Measurements from ENCODE around the gene CST5.

DNA sequence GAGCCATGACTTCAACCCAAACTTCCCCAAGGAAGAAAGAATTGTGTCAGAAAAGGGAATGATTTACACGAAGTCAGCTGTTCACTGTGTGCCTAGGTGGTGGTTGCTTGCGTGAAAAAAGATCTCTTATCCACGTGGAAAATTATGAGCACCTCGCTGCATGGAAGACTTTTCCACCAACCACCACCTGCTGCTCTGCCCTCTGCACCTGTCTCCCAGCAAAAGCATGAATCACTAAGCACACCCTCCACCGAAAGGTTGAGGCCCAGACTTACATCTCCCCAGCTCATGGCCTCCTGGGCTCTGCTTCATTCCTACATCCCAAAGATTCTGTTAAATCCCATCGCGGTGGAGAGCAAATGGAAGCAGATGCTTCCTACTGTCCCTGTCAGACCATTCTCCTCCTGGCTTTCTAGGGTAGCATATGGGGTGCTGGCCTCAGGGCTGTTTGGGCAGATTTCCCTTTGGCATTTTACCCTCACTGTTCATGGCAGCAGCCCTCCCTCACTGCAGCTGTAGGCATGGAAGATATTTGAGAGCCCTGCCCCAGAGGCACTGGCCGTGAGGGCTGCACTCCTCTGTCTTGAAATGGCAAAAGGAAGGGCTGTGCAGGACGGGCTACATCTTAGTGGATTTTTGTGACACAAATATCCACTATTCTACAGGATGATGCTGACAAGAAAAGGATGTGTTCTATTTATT, 37.6 kb upstream of the CST5 start:
- TF ChIP-seq YY1 (IDR thresholded peaks at IDR 0.05; ENCODE audit: insufficient read depth, insufficient read length), result no peak
- TF ChIP-seq ZNF274 (IDR thresholded peaks at IDR 0.05; ENCODE audit: low read depth, low read length), result no peak
- no peak for TF ChIP-seq SUZ12 (IDR thresholded peaks at IDR 0.05; ENCODE audit: extremely low read depth, insufficient read depth, insufficient read length)

All from NT2/D1 (cell line).